Colonic mucosa (tissue), 4 donors: Measurements from ENCODE around the gene TBC1D5. TPM values are rescaled to one million over a fixed set of nuclear protein-coding genes. Genes with fewer than 3 reads are reported as not detected.
"Not testable (repeated sequence)": the region's sequence is repeated elsewhere in the genome, so short reads cannot be mapped to it uniquely, and the experiment has no call there.

Experiments used
- DNase-seq: peaks from one replicate; pipeline ENCODE4 v3.0.0-alpha.2; 2020
- H3K27ac ChIP-seq: fragments of 200-600 bp; one replicate; pipeline ENCODE4 v1.8.0; 2021
- H3K27me3 ChIP-seq: fragments of 200-600 bp; one replicate; pipeline ENCODE4 v1.8.0; 2021
- H3K36me3 ChIP-seq: fragments of 200-600 bp; one replicate; pipeline ENCODE4 v1.8.0; 2021
- H3K4me1 ChIP-seq: fragments of 200-600 bp; one replicate; pipeline ENCODE4 v1.8.0; 2021; ENCODE audit warnings: mild to moderate bottlenecking
- H3K4me3 ChIP-seq: fragments of 200-600 bp; one replicate; pipeline ENCODE4 v1.8.0; 2021
- H3K9ac ChIP-seq, 2 donors: one replicate each; pipeline ENCODE4 v1.7.0; 2013; ENCODE audit warnings: control low read depth in 2 of 2, low read depth in 2 of 2, low read length in 2 of 2
- H3K9me3 ChIP-seq: fragments of 200-600 bp; one replicate; pipeline ENCODE4 v1.8.0; 2021
- CTCF ChIP-seq: fragments of 200-600 bp; IDR thresholded peaks from one replicate; pipeline ENCODE4 v1.8.0; 2022; ENCODE audit warnings: antibody characterized with exemption, mild to moderate bottlenecking
- intact Hi-C: fragments of 100-400 bp; cut with DNase I; formaldehyde crosslinking; loops from one replicate; pipeline ENCODE4 v1.14.1; 2022
- total RNA-seq, 2 donors: library from RNA; stranded (reverse); fragmentation: NEBNext Ultra II Directional in 1 of 2; extraction: Animal tissue kit (Norgen Biotek cat#: 25700) in 1 of 2; gene quantifications; one replicate each; pipeline ENCODE4 v1.2.1, GENCODE V29; 2021
- donor health status: healthy.
- donor health status: DM: no; HTN: no; CAD: no.
- donor health status: DM: no; HTN: no; CAD: no.

Gene TBC1D5
- total RNA-seq, 2 donors from 2014 or later, result 29.9 to 31.2 TPM

GRCh38 chr3:17494117-17494809 is 248.2 kb downstream of the TBC1D5 start:
- intact Hi-C loops, result no loop called here
- Histone ChIP-seq H3K27ac (no peak overlapping the region), H3K9ac (no peak overlapping the region), H3K27me3 (no peaks in the 10 kb centered on the region), H3K9me3 (no peaks in the 10 kb centered on the region), H3K4me1 (no peaks in the 10 kb centered on the region), H3K4me3 (no peak overlapping the region), H3K36me3 (no peaks in the 10 kb centered on the region)
- no peak for TF ChIP-seq CTCF
- DNase-seq, result no peak

- no peak overlapping the region for H3K4me3 ChIP-seq
- intact Hi-C loops, result no loop called here
- H3K9ac ChIP-seq, result no peak overlapping the region
Measured at GRCh38 chr3:17491601-17492000, 250.8 kb downstream of the TBC1D5 start.

GRCh38 chr3:17491190-17491589 is 251.2 kb downstream of the TBC1D5 start:
- DNase-seq, intact Hi-C loops, H3K9ac ChIP-seq, H3K9me3 ChIP-seq, H3K36me3 ChIP-seq, H3K4me3 ChIP-seq, H3K27me3 ChIP-seq, H3K4me1 ChIP-seq, H3K27ac ChIP-seq: not testable (repeated sequence)

More at GRCh38 chr3:17491601-17492000, 250.8 kb downstream of the TBC1D5 start:
- Histone ChIP-seq H3K27me3 (no peaks in the 10 kb centered on the region), H3K9me3 (no peaks in the 10 kb centered on the region), H3K27ac (no peak overlapping the region), H3K36me3 (no peaks in the 10 kb centered on the region), H3K4me1 (no peaks in the 10 kb centered on the region)
- TF ChIP-seq CTCF, result no peak
- DNase-seq, result no peak

GRCh38 chr3:17489139-17489538 is 253.3 kb downstream of the TBC1D5 start:
- H3K9me3 ChIP-seq, result no peaks in the 10 kb centered on the region
- H3K27ac ChIP-seq, result no peak overlapping the region
- H3K9ac ChIP-seq, result no peak overlapping the region
- no peaks in the 10 kb centered on the region for H3K4me1 ChIP-seq
- no peak overlapping the region for H3K4me3 ChIP-seq
- intact Hi-C loops, result no loop called here
- no peaks in the 10 kb centered on the region for H3K36me3 ChIP-seq
- no peak for TF ChIP-seq CTCF
- H3K27me3 ChIP-seq, result no peaks in the 10 kb centered on the region
- DNase-seq, result no peak

GRCh38 chr3:17481116-17481515 is 261.3 kb downstream of the TBC1D5 start:
- no peak overlapping the region for H3K27ac ChIP-seq
- no peaks in the 10 kb centered on the region for H3K9me3 ChIP-seq
- no peak for TF ChIP-seq CTCF
- intact Hi-C loops, result no loop called here
- DNase-seq, result no peak
- H3K27me3 ChIP-seq, result no peaks in the 10 kb centered on the region
- no peak overlapping the region for H3K4me3 ChIP-seq
- H3K36me3 ChIP-seq, result no peaks in the 10 kb centered on the region
- no peak overlapping the region for H3K9ac ChIP-seq
- no peaks in the 10 kb centered on the region for H3K4me1 ChIP-seq

- no peak for TF ChIP-seq CTCF
- Histone ChIP-seq H3K36me3 (no peaks in the 10 kb centered on the region), H3K4me3 (no peak overlapping the region), H3K9ac (no peak overlapping the region), H3K27ac (no peak overlapping the region), H3K9me3 (no peaks in the 10 kb centered on the region), H3K4me1 (no peaks in the 10 kb centered on the region), H3K27me3 (no peaks in the 10 kb centered on the region)
- intact Hi-C loops, result no loop called here
- no peak for DNase-seq
Measured at GRCh38 chr3:17479681-17480405, 262.6 kb downstream of the TBC1D5 start.
